ENCODE results near the gene NUDT16L1.

NUDT16L1 gene

GRCh38 chr16:4683255-4684057, 9.9 kb upstream of the NUDT16L1 start:
- H3K36me3 ChIP-seq (ENCODE audit: control insufficient read depth in 5 of 5, insufficient read depth in 5 of 5, low read length in 5 of 5), result peaks cover 0 to 76% (median 70%) of the 10 kb centered on the region in 5 donors
- no peaks in the 10 kb centered on the region for H3K9me3 ChIP-seq (ENCODE audit: control insufficient read depth in 5 of 5, low read length in 5 of 5)
- H3K4me1 ChIP-seq (ENCODE audit: control insufficient read depth in 5 of 5, insufficient read depth in 5 of 5, low read length in 5 of 5), result peaks cover 0 to 30% (median 9%) of the 10 kb centered on the region in 5 donors
- H3K27me3 ChIP-seq (ENCODE audit: control insufficient read depth in 5 of 5, insufficient read depth in 4 of 5, low read length in 5 of 5), result no peaks in the 10 kb centered on the region
- H3K27ac ChIP-seq (ENCODE audit: low read depth, low read length), result no peak overlapping the region
- H3K9ac ChIP-seq (ENCODE audit: low read length in 5 of 5), result no peak overlapping the region
- H3K4me3 ChIP-seq (ENCODE audit: low read depth in 1 of 5, low read length in 5 of 5), result no peak overlapping the region

GRCh38 chr16:4684058-4684715, 9.2 kb upstream of the NUDT16L1 start:
- no peak overlapping the region for H3K4me3 ChIP-seq (ENCODE audit: low read depth in 1 of 5, low read length in 5 of 5)
- H3K9me3 ChIP-seq (ENCODE audit: control insufficient read depth in 5 of 5, low read length in 5 of 5), result no peaks in the 10 kb centered on the region
- H3K27me3 ChIP-seq (ENCODE audit: control insufficient read depth in 5 of 5, insufficient read depth in 4 of 5, low read length in 5 of 5), result no peaks in the 10 kb centered on the region
- no peak overlapping the region for H3K9ac ChIP-seq (ENCODE audit: low read length in 5 of 5)
- H3K36me3 ChIP-seq (ENCODE audit: control insufficient read depth in 5 of 5, insufficient read depth in 5 of 5, low read length in 5 of 5), result peaks cover 0 to 83% (median 75%) of the 10 kb centered on the region in 5 donors
- no peak overlapping the region for H3K27ac ChIP-seq (ENCODE audit: low read depth, low read length)
- H3K4me1 ChIP-seq (ENCODE audit: control insufficient read depth in 5 of 5, insufficient read depth in 5 of 5, low read length in 5 of 5), result peaks cover 0 to 30% (median 9%) of the 10 kb centered on the region in 5 donors

- Histone ChIP-seq H3K4me3 (ENCODE audit: low read depth in 1 of 5, low read length in 5 of 5) (no peak overlapping the region), H3K36me3 (ENCODE audit: control insufficient read depth in 5 of 5, insufficient read depth in 5 of 5, low read length in 5 of 5) (peaks cover 0 to 86% (median 76%) of the 10 kb centered on the region in 5 donors), H3K4me1 (ENCODE audit: control insufficient read depth in 5 of 5, insufficient read depth in 5 of 5, low read length in 5 of 5) (peaks cover 0 to 24% (median 8%) of the 10 kb centered on the region in 5 donors), H3K9ac (ENCODE audit: low read length in 5 of 5) (no peak overlapping the region), H3K27ac (ENCODE audit: low read depth, low read length) (no peak overlapping the region), H3K9me3 (ENCODE audit: control insufficient read depth in 5 of 5, low read length in 5 of 5) (no peaks in the 10 kb centered on the region), H3K27me3 (ENCODE audit: control insufficient read depth in 5 of 5, insufficient read depth in 4 of 5, low read length in 5 of 5) (no peaks in the 10 kb centered on the region)
Measured at GRCh38 chr16:4684763-4685162, 8.6 kb upstream of the NUDT16L1 start.

GRCh38 chr16:4685292-4685691, 8.1 kb upstream of the NUDT16L1 start:
- no peaks in the 10 kb centered on the region for H3K27me3 ChIP-seq (ENCODE audit: control insufficient read depth in 5 of 5, insufficient read depth in 4 of 5, low read length in 5 of 5)
- no peak overlapping the region for H3K27ac ChIP-seq (ENCODE audit: low read depth, low read length)
- no peak overlapping the region for H3K4me3 ChIP-seq (ENCODE audit: low read depth in 1 of 5, low read length in 5 of 5)
- peaks cover 0 to 87% (median 77%) of the 10 kb centered on the region in 5 donors for H3K36me3 ChIP-seq (ENCODE audit: control insufficient read depth in 5 of 5, insufficient read depth in 5 of 5, low read length in 5 of 5)
- no peaks in the 10 kb centered on the region for H3K9me3 ChIP-seq (ENCODE audit: control insufficient read depth in 5 of 5, low read length in 5 of 5)
- no peak overlapping the region for H3K9ac ChIP-seq (ENCODE audit: low read length in 5 of 5)
- H3K4me1 ChIP-seq (ENCODE audit: control insufficient read depth in 5 of 5, insufficient read depth in 5 of 5, low read length in 5 of 5), result peaks cover 0 to 25% (median 8%) of the 10 kb centered on the region in 5 donors

- Histone ChIP-seq H3K9ac (ENCODE audit: low read length in 5 of 5) (no peak overlapping the region), H3K4me3 (ENCODE audit: low read depth in 1 of 5, low read length in 5 of 5) (no peak overlapping the region), H3K27ac (ENCODE audit: low read depth, low read length) (no peak overlapping the region), H3K27me3 (ENCODE audit: control insufficient read depth in 5 of 5, insufficient read depth in 4 of 5, low read length in 5 of 5) (no peaks in the 10 kb centered on the region), H3K4me1 (ENCODE audit: control insufficient read depth in 5 of 5, insufficient read depth in 5 of 5, low read length in 5 of 5) (peaks cover 0 to 23% (median 9%) of the 10 kb centered on the region in 5 donors), H3K9me3 (ENCODE audit: control insufficient read depth in 5 of 5, low read length in 5 of 5) (no peaks in the 10 kb centered on the region), H3K36me3 (ENCODE audit: control insufficient read depth in 5 of 5, insufficient read depth in 5 of 5, low read length in 5 of 5) (peaks cover 0 to 88% (median 78%) of the 10 kb centered on the region in 5 donors)
Measured at GRCh38 chr16:4685776-4686496, 7.4 kb upstream of the NUDT16L1 start.

GRCh38 chr16:4686497-4687210, 6.7 kb upstream of the NUDT16L1 start:
- Histone ChIP-seq H3K27me3 (ENCODE audit: control insufficient read depth in 5 of 5, insufficient read depth in 4 of 5, low read length in 5 of 5) (no peaks in the 10 kb centered on the region), H3K36me3 (ENCODE audit: control insufficient read depth in 5 of 5, insufficient read depth in 5 of 5, low read length in 5 of 5) (peaks cover 0 to 82% (median 75%) of the 10 kb centered on the region in 5 donors), H3K9ac (ENCODE audit: low read length in 5 of 5) (no peak overlapping the region), H3K27ac (ENCODE audit: low read depth, low read length) (no peak overlapping the region), H3K9me3 (ENCODE audit: control insufficient read depth in 5 of 5, low read length in 5 of 5) (no peaks in the 10 kb centered on the region), H3K4me3 (ENCODE audit: low read depth in 1 of 5, low read length in 5 of 5) (no peak overlapping the region), H3K4me1 (ENCODE audit: control insufficient read depth in 5 of 5, insufficient read depth in 5 of 5, low read length in 5 of 5) (peaks cover 0 to 20% (median 8%) of the 10 kb centered on the region in 5 donors)

- H3K27me3 ChIP-seq (ENCODE audit: control insufficient read depth in 5 of 5, insufficient read depth in 4 of 5, low read length in 5 of 5), result no peaks in the 10 kb centered on the region
- H3K9ac ChIP-seq (ENCODE audit: low read length in 5 of 5), result no peak overlapping the region
- H3K4me3 ChIP-seq (ENCODE audit: low read depth in 1 of 5, low read length in 5 of 5), result no peak overlapping the region
- peaks cover 0 to 74% (median 67%) of the 10 kb centered on the region in 5 donors for H3K36me3 ChIP-seq (ENCODE audit: control insufficient read depth in 5 of 5, insufficient read depth in 5 of 5, low read length in 5 of 5)
- H3K27ac ChIP-seq (ENCODE audit: low read depth, low read length), result no peak overlapping the region
- H3K9me3 ChIP-seq (ENCODE audit: control insufficient read depth in 5 of 5, low read length in 5 of 5), result no peaks in the 10 kb centered on the region
- H3K4me1 ChIP-seq (ENCODE audit: control insufficient read depth in 5 of 5, insufficient read depth in 5 of 5, low read length in 5 of 5), result peaks cover 2 to 25% (median 13%) of the 10 kb centered on the region in 5 donors
Measured at GRCh38 chr16:4687416-4687815, 5.9 kb upstream of the NUDT16L1 start.

GRCh38 chr16:4687946-4688673, 5.3 kb upstream of the NUDT16L1 start:
- Histone ChIP-seq H3K9ac (ENCODE audit: low read length in 5 of 5) (no peak overlapping the region), H3K27ac (ENCODE audit: low read depth, low read length) (no peak overlapping the region), H3K36me3 (ENCODE audit: control insufficient read depth in 5 of 5, insufficient read depth in 5 of 5, low read length in 5 of 5) (peaks cover 0 to 67% (median 60%) of the 10 kb centered on the region in 5 donors), H3K4me3 (ENCODE audit: low read depth in 1 of 5, low read length in 5 of 5) (no peak overlapping the region), H3K4me1 (ENCODE audit: control insufficient read depth in 5 of 5, insufficient read depth in 5 of 5, low read length in 5 of 5) (peaks cover 3 to 29% (median 20%) of the 10 kb centered on the region in 5 donors), H3K9me3 (ENCODE audit: control insufficient read depth in 5 of 5, low read length in 5 of 5) (no peaks in the 10 kb centered on the region), H3K27me3 (ENCODE audit: control insufficient read depth in 5 of 5, insufficient read depth in 4 of 5, low read length in 5 of 5) (no peaks in the 10 kb centered on the region)

GRCh38 chr16:4688674-4689045, 4.7 kb upstream of the NUDT16L1 start:
- Histone ChIP-seq H3K36me3 (ENCODE audit: control insufficient read depth in 5 of 5, insufficient read depth in 5 of 5, low read length in 5 of 5) (peaks cover 0 to 62% (median 54%) of the 10 kb centered on the region in 5 donors), H3K4me1 (ENCODE audit: control insufficient read depth in 5 of 5, insufficient read depth in 5 of 5, low read length in 5 of 5) (peaks cover 3 to 32% (median 22%) of the 10 kb centered on the region in 5 donors), H3K27me3 (ENCODE audit: control insufficient read depth in 5 of 5, insufficient read depth in 4 of 5, low read length in 5 of 5) (no peaks in the 10 kb centered on the region), H3K9ac (ENCODE audit: low read length in 5 of 5) (no peak overlapping the region), H3K27ac (ENCODE audit: low read depth, low read length) (no peak overlapping the region), H3K9me3 (ENCODE audit: control insufficient read depth in 5 of 5, low read length in 5 of 5) (no peaks in the 10 kb centered on the region), H3K4me3 (ENCODE audit: low read depth in 1 of 5, low read length in 5 of 5) (no peak overlapping the region)

All from subcutaneous abdominal adipose tissue (tissue), 5 donors.